ENCODE measurements around the gene CHML. TPM values are rescaled to one million over a fixed set of nuclear protein-coding genes. Genes with fewer than 3 reads are reported as not detected.

Gene CHML
- total and polyA plus RNA-seq, 2 experiments from 2014 or later, result 19.9 to 66.8 TPM

DNA sequence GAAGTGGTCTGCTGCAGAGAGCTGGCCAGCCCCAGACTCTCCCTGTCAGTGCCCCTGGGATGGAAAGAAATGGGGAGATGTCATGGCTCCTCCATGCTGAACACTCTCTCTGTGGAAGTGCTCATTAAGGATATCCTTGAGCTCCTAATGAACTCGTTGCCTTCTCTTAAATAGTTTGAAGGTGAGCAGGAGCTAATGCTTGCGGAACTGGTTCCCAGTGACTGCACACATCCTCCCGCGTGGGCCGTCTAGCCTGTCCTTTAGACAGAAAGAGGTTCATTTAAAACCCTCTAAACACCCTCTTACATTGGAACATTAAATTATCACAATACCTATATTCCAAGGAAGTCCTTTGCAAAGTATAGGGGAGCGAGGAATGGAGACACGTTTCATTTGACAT is 6.0 kb upstream of the CHML start:
- no peaks in the 10 kb centered on the region for H4K20me1 ChIP-seq (replicated peaks; ENCODE audit: insufficient read depth)
- ATAC-seq, result no peak
- no peak overlapping the region for H3K4me2 ChIP-seq
- H3K79me2 ChIP-seq (replicated peaks; ENCODE audit: insufficient read depth), result no peaks in the 10 kb centered on the region
- peak overlapping the region; percentile 13; the same call in 1 of the 2 replicates for H3K27ac Mint-ChIP-seq
- H2AFZ ChIP-seq, result 0 out of 2 replicates have a peak overlapping the region, but pooled peaks have one; percentile 52
- H3K4me3 Mint-ChIP-seq, result no peak overlapping the region
- no peak for TF ChIP-seq ZNF331 (CRISPR knock-in tag; IDR thresholded peaks at IDR 0.05; ENCODE audit: low read depth)
- TF ChIP-seq, protein P1, sequence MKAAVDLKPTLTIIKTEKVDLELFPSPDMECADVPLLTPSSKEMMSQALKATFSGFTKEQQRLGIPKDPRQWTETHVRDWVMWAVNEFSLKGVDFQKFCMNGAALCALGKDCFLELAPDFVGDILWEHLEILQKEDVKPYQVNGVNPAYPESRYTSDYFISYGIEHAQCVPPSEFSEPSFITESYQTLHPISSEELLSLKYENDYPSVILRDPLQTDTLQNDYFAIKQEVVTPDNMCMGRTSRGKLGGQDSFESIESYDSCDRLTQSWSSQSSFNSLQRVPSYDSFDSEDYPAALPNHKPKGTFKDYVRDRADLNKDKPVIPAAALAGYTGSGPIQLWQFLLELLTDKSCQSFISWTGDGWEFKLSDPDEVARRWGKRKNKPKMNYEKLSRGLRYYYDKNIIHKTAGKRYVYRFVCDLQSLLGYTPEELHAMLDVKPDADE (IDR thresholded peaks at IDR 0.05), result no peak
- no peak for TF ChIP-seq EZH2phosphoT487 (IDR thresholded peaks at IDR 0.05; ENCODE audit: unreplicated experiment)
- TF ChIP-seq NANOG (IDR thresholded peaks at IDR 0.05; ENCODE audit: borderline replicate concordance), result no peak
- no peak for TF ChIP-seq CREB1 (CRISPR knock-in tag; IDR thresholded peaks at IDR 0.05; ENCODE audit: low read depth)
- no peak for TF ChIP-seq EZH2 (IDR thresholded peaks at IDR 0.05; ENCODE audit: low read depth, unreplicated experiment)
- TF ChIP-seq ZNF114 (CRISPR knock-in tag; IDR thresholded peaks at IDR 0.05), result no peak
- TF ChIP-seq, protein P2, sequence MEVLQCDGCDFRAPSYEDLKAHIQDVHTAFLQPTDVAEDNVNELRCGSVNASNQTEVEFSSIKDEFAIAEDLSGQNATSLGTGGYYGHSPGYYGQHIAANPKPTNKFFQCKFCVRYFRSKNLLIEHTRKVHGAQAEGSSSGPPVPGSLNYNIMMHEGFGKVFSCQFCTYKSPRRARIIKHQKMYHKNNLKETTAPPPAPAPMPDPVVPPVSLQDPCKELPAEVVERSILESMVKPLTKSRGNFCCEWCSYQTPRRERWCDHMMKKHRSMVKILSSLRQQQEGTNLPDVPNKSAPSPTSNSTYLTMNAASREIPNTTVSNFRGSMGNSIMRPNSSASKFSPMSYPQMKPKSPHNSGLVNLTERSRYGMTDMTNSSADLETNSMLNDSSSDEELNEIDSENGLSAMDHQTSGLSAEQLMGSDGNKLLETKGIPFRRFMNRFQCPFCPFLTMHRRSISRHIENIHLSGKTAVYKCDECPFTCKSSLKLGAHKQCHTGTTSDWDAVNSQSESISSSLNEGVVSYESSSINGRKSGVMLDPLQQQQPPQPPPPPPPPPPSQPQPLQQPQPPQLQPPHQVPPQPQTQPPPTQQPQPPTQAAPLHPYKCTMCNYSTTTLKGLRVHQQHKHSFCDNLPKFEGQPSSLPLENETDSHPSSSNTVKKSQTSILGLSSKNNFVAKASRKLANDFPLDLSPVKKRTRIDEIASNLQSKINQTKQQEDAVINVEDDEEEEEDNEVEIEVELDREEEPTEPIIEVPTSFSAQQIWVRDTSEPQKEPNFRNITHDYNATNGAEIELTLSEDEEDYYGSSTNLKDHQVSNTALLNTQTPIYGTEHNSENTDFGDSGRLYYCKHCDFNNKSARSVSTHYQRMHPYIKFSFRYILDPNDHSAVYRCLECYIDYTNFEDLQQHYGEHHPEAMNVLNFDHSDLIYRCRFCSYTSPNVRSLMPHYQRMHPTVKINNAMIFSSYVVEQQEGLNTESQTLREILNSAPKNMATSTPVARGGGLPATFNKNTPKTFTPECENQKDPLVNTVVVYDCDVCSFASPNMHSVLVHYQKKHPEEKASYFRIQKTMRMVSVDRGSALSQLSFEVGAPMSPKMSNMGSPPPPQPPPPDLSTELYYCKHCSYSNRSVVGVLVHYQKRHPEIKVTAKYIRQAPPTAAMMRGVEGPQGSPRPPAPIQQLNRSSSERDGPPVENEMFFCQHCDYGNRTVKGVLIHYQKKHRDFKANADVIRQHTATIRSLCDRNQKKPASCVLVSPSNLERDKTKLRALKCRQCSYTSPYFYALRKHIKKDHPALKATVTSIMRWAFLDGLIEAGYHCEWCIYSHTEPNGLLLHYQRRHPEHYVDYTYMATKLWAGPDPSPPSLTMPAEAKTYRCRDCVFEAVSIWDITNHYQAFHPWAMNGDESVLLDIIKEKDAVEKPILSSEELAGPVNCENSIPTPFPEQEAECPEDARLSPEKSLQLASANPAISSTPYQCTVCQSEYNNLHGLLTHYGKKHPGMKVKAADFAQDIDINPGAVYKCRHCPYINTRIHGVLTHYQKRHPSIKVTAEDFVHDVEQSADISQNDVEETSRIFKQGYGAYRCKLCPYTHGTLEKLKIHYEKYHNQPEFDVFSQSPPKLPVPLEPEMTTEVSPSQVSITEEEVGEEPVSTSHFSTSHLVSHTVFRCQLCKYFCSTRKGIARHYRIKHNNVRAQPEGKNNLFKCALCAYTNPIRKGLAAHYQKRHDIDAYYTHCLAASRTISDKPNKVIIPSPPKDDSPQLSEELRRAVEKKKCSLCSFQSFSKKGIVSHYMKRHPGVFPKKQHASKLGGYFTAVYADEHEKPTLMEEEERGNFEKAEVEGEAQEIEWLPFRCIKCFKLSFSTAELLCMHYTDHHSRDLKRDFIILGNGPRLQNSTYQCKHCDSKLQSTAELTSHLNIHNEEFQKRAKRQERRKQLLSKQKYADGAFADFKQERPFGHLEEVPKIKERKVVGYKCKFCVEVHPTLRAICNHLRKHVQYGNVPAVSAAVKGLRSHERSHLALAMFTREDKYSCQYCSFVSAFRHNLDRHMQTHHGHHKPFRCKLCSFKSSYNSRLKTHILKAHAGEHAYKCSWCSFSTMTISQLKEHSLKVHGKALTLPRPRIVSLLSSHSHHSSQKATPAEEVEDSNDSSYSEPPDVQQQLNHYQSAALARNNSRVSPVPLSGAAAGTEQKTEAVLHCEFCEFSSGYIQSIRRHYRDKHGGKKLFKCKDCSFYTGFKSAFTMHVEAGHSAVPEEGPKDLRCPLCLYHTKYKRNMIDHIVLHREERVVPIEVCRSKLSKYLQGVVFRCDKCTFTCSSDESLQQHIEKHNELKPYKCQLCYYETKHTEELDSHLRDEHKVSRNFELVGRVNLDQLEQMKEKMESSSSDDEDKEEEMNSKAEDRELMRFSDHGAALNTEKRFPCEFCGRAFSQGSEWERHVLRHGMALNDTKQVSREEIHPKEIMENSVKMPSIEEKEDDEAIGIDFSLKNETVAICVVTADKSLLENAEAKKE (CRISPR knock-in tag; IDR thresholded peaks at IDR 0.05), result no peak
- H3K36me3 ChIP-seq (ENCODE audit: insufficient read depth), result 0 out of 2 replicates have a peak, but pooled peaks cover 4% of the 10 kb centered on the region
- no peak overlapping the region for H3K4me3 ChIP-seq
- no peaks in the 10 kb centered on the region for H3K27me3 ChIP-seq (ENCODE audit: insufficient read depth)
- DNase-seq (ENCODE audit: low spot score), result no peak
- no peak overlapping the region for H3K27ac ChIP-seq (ENCODE audit: low read depth)
- peaks cover 14% of the 10 kb centered on the region for H3K4me1 Mint-ChIP-seq
- H3K4me1 ChIP-seq (ENCODE audit: insufficient read depth), result no peaks in the 10 kb centered on the region
- H3K27me3 Mint-ChIP-seq (ENCODE audit: insufficient read depth, low read depth, poor library complexity), result peaks cover 1% of the 10 kb centered on the region
- no peaks in the 10 kb centered on the region; the same call in 1 of the 2 replicates for H3K9me2 ChIP-seq (ENCODE audit: insufficient read depth)
- H3K9me3 Mint-ChIP-seq, result peaks cover 17% of the 10 kb centered on the region
- no peaks in the 10 kb centered on the region for H3F3A ChIP-seq (replicated peaks; ENCODE audit: low read depth)
- H3K36me3 Mint-ChIP-seq (ENCODE audit: low read depth), result peaks cover 14% of the 10 kb centered on the region

All from GM23338 (cell line).